Effector memory CD8-positive, alpha-beta T cell (primary cell): ENCODE results near the gene LCN12.
A peak's percentile ranks its signal among the peaks of the same experiment; 100 is the strongest.

Experiments used
- ATAC-seq: fragments of 150-1000 bp; cut with Tn5 transposase; replicated peaks from 2 replicates; pipeline ENCODE4 v1.10.0; 2021; ENCODE audit warnings: mild to moderate bottlenecking, moderate library complexity
- DNase-seq, 3 experiments: peaks; one replicate each; pipeline ENCODE4 v3.0.0; 2021
- H3K27ac Mint-ChIP-seq, 2 donors: one replicate each; pipeline ENCODE4 v1.8.0; 2022; ENCODE audit warnings: mild to moderate bottlenecking in 2 of 2, mixed read lengths in 2 of 2, moderate library complexity in 2 of 2
- H3K27me3 Mint-ChIP-seq, 2 donors: one replicate each; pipeline ENCODE4 v1.8.0; 2022; ENCODE audit warnings: mixed read lengths in 2 of 2
- H3K36me3 Mint-ChIP-seq: one replicate; pipeline ENCODE4 v1.8.0; 2022; ENCODE audit warnings: mild to moderate bottlenecking, moderate library complexity, mixed read lengths; ENCODE audit not compliant: insufficient read depth
- H3K4me1 Mint-ChIP-seq, 2 donors: one replicate each; pipeline ENCODE4 v1.8.0; 2022; ENCODE audit warnings: low read depth in 2 of 2, mixed read lengths in 2 of 2
- H3K4me3 Mint-ChIP-seq, 2 donors: one replicate each; pipeline ENCODE4 v1.8.0; 2022; ENCODE audit warnings: mild to moderate bottlenecking in 2 of 2, mixed read lengths in 2 of 2, moderate library complexity in 2 of 2
- H3K9me3 Mint-ChIP-seq, 2 donors: one replicate each; pipeline ENCODE4 v1.8.0; 2022; ENCODE audit warnings: mixed read lengths in 2 of 2

Gene LCN12

DNA sequence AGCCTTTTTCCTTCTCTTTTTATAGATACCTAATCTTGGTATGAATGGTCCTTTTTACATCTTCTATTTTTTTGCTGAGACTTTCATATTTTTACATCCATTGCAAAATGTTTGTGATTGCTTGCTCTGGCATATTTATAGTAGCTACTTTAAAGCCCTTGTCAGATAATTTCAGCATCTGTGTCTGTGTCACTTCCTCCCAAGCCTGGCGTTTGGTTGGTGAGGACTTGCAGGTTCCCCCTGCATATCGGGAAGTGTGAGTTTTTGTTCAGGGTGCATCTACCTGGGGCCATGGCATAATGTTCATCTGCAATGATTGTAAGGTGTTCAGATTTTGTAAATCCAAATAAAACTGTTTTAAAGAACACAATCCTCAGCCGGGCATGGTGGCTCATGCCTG is 16.4 kb upstream of the LCN12 start:
- Mint-ChIP-seq H3K4me1 (peaks cover 3 to 14% of the 10 kb centered on the region in 2 donors), H3K36me3 (peaks cover 14% of the 10 kb centered on the region), H3K27ac (no peak overlapping the region), H3K9me3 (no peaks in the 10 kb centered on the region), H3K4me3 (no peak overlapping the region), H3K27me3 (no peaks in the 10 kb centered on the region)
- DNase-seq (no peak), ATAC-seq (no peak)

- DNase-seq: no peak
- ATAC-seq: no peak
- Mint-ChIP-seq H3K27me3 (no peaks in the 10 kb centered on the region), H3K27ac (no peak overlapping the region), H3K36me3 (peaks cover 25% of the 10 kb centered on the region), H3K4me3 (no peak overlapping the region), H3K9me3 (no peaks in the 10 kb centered on the region), H3K4me1 (peaks cover 8 to 14% of the 10 kb centered on the region in 2 donors)
Observed at GRCh38 chr9:136936645-136937170, 15.4 kb upstream of the LCN12 start.

GRCh38 chr9:136937186-136938001 is 14.7 kb upstream of the LCN12 start:
- Mint-ChIP-seq H3K36me3 (peaks cover 31% of the 10 kb centered on the region), H3K27me3 (no peaks in the 10 kb centered on the region), H3K9me3 (no peaks in the 10 kb centered on the region), H3K4me3 (no peak overlapping the region), H3K27ac (no peak overlapping the region), H3K4me1 (peaks cover 6 to 14% of the 10 kb centered on the region in 2 donors)
- no peak for DNase-seq
- no peak for ATAC-seq

DNA sequence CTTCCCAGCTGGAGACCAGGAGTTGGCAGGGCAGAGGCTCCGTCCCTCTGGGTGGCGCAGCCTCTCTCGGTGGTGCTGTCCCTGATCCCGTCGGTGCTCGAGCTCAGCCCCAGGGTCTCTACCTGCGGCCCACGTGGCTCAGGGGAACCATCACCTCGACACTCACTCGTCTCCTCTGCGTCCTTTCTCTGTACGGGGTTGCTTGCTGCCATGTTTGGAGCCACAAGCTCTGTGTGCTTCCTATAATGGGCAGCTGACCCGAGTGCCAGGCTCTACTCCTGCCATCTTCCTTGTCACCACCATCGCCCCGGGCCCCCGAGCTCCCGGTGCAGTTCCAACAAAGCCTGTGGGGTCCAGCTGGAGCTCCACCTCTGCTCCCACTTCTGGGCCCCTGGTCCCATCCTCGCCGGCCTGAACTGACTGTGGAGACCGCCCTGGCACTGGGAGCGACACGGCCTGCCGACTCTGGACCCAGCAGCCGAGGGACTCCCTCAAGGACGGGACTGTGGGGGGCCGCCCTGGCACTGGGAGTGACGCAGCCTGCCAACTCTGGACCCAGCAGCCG is 12.6 kb upstream of the LCN12 start:
- H3K27ac Mint-ChIP-seq: no peak overlapping the region
- no peaks in the 10 kb centered on the region for H3K9me3 Mint-ChIP-seq
- ATAC-seq (no peak), DNase-seq (no peak)
- H3K27me3 Mint-ChIP-seq: no peaks in the 10 kb centered on the region
- peaks cover 6 to 8% of the 10 kb centered on the region in 2 donors for H3K4me1 Mint-ChIP-seq
- no peak overlapping the region for H3K4me3 Mint-ChIP-seq
- H3K36me3 Mint-ChIP-seq: peaks cover 43% of the 10 kb centered on the region

DNA sequence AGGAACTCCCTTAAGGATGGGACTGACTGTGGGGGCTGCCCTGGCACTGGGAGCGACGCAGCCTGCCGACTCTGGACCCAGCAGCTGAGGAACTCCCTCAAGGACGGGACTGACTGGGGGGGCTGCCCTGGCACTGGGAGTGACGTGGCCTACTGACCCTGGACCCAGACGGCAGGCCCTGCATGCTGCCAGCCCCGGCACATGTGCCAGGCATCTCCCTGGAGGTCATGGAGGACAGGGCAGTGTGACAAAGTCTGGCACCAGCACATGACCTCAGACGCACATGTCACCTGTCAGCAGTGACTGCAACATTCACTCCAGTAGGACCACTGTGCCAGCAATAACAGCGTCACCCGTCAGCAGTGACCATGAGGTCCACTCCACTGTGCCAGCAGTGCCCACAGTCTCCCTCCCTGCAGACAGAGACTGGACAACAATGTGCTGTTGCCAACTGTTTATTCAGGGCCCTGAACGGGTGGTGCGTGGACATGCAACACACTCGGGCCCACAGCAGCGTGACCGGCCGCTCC is 12.0 kb upstream of the LCN12 start:
- H3K27me3 Mint-ChIP-seq: no peaks in the 10 kb centered on the region
- ATAC-seq (no peak), DNase-seq (no peak)
- peaks cover 48% of the 10 kb centered on the region for H3K36me3 Mint-ChIP-seq
- H3K9me3 Mint-ChIP-seq: no peaks in the 10 kb centered on the region
- no peak overlapping the region for H3K27ac Mint-ChIP-seq
- H3K4me1 Mint-ChIP-seq: peaks cover 9 to 12% of the 10 kb centered on the region in 2 donors
- H3K4me3 Mint-ChIP-seq: no peak overlapping the region

- H3K27me3 Mint-ChIP-seq: no peaks in the 10 kb centered on the region
- H3K4me3 Mint-ChIP-seq: no peak overlapping the region
- DNase-seq: no peak
- H3K4me1 Mint-ChIP-seq: peaks cover 9 to 12% of the 10 kb centered on the region in 2 donors
- ATAC-seq: no peak
- H3K9me3 Mint-ChIP-seq: no peaks in the 10 kb centered on the region
- peaks cover 49% of the 10 kb centered on the region for H3K36me3 Mint-ChIP-seq
- H3K27ac Mint-ChIP-seq: no peak overlapping the region
Observed at GRCh38 chr9:136940526-136941230, 11.4 kb upstream of the LCN12 start.

DNA sequence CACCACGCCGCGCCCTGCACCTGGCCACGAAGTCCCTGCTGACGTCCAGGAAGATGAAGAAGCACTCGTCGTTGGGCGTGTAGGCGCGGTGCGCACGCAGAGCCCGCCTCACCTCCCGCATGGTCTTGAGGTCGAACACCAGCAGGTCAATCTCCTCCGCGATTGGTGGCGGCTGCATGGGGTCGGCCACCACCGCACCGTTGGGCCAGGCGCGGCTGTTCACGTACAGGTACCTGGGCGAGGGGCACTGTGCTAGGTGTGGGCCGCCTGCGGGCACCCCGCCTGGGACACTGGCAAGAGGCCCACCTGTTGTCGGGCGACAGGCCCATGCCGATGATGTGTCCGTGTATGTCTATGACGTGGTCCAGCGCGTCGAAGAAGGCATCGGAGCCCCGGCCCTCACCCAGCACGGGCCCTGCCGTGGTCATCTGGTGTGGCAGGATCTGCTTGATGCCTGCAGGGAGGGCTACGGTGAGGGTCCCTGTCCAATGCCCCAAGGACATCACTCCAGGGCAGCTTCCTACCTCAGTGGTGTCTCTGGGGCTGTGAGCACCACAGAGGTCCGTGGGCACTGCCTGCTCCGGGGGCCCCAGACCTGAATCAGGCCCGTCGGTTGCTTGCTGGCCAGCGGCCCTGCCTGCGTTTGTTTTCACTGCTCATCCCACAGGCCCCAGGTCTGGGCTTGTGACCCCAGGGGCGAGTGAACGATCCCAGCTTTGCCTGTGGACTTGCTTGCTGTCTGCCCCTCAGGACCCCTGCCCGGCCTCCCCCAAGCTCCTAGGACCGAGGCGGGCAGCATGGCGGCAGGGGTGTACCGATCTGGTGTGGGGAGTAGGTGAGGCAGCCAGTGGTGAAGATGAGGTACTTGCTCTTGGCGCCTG is 10.6 kb upstream of the LCN12 start:
- Mint-ChIP-seq H3K27ac (peak overlapping the region in 1 of 2 donors; percentile 29), H3K9me3 (no peaks in the 10 kb centered on the region), H3K4me1 (peaks cover 9% of the 10 kb centered on the region in 2 donors), H3K36me3 (peaks cover 49% of the 10 kb centered on the region), H3K4me3 (peak overlapping the region; percentile 8 to 22), H3K27me3 (no peaks in the 10 kb centered on the region)
- DNase-seq (no peak), ATAC-seq (no peak)

DNA sequence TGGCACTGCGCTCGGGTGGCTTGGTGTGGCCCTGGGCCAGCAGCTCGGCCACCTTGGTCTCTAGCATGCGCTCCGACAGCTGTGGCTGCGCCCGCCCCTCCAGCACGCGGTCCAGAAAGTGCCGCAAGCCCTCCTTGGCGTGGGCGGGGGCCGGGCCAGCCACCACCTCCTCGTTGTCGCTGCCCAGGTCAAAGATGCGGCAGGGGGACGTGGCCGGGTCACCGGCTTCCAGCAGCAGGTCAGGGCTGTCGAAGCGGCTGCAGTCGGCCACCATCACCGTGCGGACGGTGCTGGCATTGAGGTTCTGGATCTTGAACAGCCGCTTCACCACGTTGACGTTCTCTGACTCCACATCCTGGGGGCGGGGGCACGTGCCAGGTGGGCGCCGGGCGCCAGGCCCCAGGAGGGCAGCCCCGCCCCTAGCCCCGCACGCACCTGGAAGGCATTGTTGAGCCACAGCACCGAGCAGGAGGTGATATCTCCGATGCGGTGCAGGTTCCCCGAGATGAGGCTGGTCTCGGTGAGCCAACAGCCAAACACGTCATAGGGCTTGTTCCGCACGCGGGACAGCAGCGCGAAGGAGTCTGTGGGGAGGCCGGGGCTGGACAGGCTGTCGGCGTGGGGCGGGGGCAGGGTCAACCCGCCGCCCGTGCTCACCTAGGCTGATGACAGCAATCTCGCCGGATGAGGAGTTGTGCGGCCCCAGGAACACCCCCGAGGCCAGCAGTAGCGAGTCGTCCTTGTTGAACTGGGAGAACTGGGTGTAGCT is 9.8 kb upstream of the LCN12 start:
- Mint-ChIP-seq H3K27me3 (no peaks in the 10 kb centered on the region), H3K36me3 (peaks cover 49% of the 10 kb centered on the region), H3K27ac (peak overlapping the region in 1 of 2 donors; percentile 29), H3K4me3 (peak overlapping the region; percentile 22 to 78), H3K9me3 (no peaks in the 10 kb centered on the region), H3K4me1 (peaks cover 11 to 12% of the 10 kb centered on the region in 2 donors)
- ATAC-seq (no peak), DNase-seq (no peak)

GRCh38 chr9:136942881-136943230 is 9.2 kb upstream of the LCN12 start:
- Mint-ChIP-seq H3K27ac (peak overlapping the region in 1 of 2 donors; percentile 26), H3K4me3 (peak overlapping the region; percentile 10 to 78), H3K36me3 (peaks cover 49% of the 10 kb centered on the region), H3K4me1 (peaks cover 12% of the 10 kb centered on the region in 2 donors), H3K27me3 (no peaks in the 10 kb centered on the region), H3K9me3 (no peaks in the 10 kb centered on the region)
- ATAC-seq: no peak
- DNase-seq: no peak

- H3K4me1 Mint-ChIP-seq: peaks cover 15 to 17% of the 10 kb centered on the region in 2 donors
- no peaks in the 10 kb centered on the region for H3K27me3 Mint-ChIP-seq
- DNase-seq (peak in 1 of 3 experiments; percentile 38), ATAC-seq (peak; percentile 19)
- peaks cover 54% of the 10 kb centered on the region for H3K36me3 Mint-ChIP-seq
- H3K9me3 Mint-ChIP-seq: no peaks in the 10 kb centered on the region
- H3K4me3 Mint-ChIP-seq: peak overlapping the region; percentile 78
- H3K27ac Mint-ChIP-seq: peak overlapping the region in 1 of 2 donors; percentile 59
Observed at GRCh38 chr9:136943291-136944211, 8.5 kb upstream of the LCN12 start.

DNA sequence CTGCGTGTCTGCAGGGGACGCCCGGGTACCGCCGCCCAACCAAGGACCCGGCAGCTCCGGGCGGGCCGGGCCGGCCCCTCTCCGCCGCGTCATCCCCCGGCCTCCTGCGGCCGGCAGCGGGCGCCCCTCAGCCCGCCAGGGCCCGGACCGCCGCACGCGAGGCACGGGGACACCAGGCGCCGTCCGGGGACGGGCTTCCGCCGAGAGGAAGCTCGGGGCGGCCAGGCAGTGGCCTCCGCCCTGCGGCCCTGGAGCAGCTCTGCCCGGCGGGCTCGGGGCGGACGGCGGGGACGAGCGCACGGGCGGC is 7.9 kb upstream of the LCN12 start:
- no peaks in the 10 kb centered on the region for H3K9me3 Mint-ChIP-seq
- H3K27ac Mint-ChIP-seq: peak overlapping the region in 1 of 2 donors; percentile 59
- ATAC-seq (peak; percentile 53), DNase-seq (no peak)
- H3K4me3 Mint-ChIP-seq: peak overlapping the region; percentile 78
- H3K36me3 Mint-ChIP-seq: peaks cover 51% of the 10 kb centered on the region
- no peaks in the 10 kb centered on the region for H3K27me3 Mint-ChIP-seq
- H3K4me1 Mint-ChIP-seq: peaks cover 14 to 15% of the 10 kb centered on the region in 2 donors
